ES-I3 (cell line): ENCODE data around the gene EDN2.

ENCODE experiments used
- H3K36me3 ChIP-seq: 2 replicates; pipeline ENCODE4 v1.6.1; 2013; ENCODE audit warnings: mild to moderate bottlenecking, low read length, control low read depth, moderate library complexity; ENCODE audit not compliant: insufficient read depth
- H3K4me1 ChIP-seq: 2 replicates; pipeline ENCODE4 v1.6.1; 2013; ENCODE audit warnings: mild to moderate bottlenecking, control low read depth, low read length; ENCODE audit not compliant: insufficient read depth
- H3K9ac ChIP-seq: 2 replicates; pipeline ENCODE4 v1.6.1; 2013; ENCODE audit warnings: low read depth, mild to moderate bottlenecking, low read length, moderate library complexity
- H3K9me3 ChIP-seq: 2 replicates; pipeline ENCODE4 v1.6.1; 2013; ENCODE audit warnings: mild to moderate bottlenecking, low read length, moderate library complexity; ENCODE audit not compliant: control insufficient read depth, insufficient read depth

EDN2 gene

DNA sequence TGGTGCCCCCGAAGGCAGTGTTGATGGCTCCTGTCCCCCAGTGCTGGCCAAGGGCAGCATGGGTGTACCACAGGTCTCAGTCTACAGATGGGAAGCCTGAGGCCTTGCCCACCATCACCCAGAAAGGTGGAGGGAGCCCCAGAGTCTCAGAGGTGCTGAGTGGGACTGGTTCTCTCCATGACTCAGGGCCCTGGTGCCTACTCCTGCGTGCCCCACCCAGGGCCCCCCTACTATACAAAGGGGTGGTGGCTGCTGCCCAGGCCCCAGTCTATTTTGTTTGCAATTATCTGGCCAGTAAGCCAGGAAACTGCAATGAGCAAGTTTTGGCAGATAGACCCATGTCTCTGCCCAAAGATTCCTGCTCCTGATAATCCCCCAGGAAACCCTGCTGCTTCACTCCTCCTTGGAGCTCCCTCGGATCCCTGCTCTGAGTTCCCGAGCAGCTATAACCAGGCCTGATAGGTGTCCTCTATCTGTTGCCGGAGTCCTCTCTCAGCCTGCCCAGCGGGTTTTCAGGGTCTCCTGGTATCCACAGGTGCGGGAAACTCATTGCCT is 41.7 kb downstream of the EDN2 start:
- Histone ChIP-seq H3K9ac (no peak overlapping the region), H3K4me1 (no peaks in the 10 kb centered on the region), H3K9me3 (peaks cover 11% of the 10 kb centered on the region), H3K36me3 (no peaks in the 10 kb centered on the region)

DNA sequence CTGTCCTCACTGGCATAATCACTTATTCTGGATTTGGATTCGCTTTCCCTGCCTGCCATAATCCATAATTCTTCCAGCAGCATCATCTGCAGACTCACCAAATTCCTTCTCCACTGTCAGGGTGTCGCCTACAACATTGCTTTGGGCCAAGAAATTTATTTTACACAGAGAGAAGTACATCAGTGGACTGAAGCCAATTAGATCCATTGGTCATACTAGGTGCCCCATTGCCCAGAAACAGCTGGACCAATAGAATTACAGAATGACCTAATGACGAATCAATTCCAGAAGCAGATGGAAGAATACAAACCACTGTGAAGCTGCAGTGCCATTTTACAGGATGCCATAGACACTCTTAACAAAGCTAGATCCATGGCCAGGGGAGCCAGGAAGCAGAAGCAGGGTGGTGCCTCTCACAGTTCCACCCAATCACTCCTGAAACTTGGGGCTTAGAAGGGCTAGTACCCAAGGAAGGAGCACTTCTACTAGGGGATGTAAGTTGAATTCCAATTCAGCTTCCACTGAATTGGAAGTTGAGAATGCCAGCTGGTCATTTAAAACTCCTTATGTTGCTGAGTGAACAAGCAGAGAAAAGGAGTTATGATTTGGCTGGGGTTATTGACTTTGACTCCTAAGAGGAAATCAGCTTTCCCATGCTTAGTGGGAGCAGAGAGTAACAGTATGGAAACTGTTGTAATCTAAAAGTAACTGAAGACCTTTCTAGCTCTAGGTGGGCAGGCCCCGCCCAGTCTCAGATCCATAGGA is 44.0 kb downstream of the EDN2 start:
- peaks cover 11% of the 10 kb centered on the region for H3K9me3 ChIP-seq
- peaks cover 11% of the 10 kb centered on the region; the same call in 1 of the 2 replicates for H3K4me1 ChIP-seq
- H3K36me3 ChIP-seq, result no peaks in the 10 kb centered on the region
- H3K9ac ChIP-seq, result no peak overlapping the region

DNA sequence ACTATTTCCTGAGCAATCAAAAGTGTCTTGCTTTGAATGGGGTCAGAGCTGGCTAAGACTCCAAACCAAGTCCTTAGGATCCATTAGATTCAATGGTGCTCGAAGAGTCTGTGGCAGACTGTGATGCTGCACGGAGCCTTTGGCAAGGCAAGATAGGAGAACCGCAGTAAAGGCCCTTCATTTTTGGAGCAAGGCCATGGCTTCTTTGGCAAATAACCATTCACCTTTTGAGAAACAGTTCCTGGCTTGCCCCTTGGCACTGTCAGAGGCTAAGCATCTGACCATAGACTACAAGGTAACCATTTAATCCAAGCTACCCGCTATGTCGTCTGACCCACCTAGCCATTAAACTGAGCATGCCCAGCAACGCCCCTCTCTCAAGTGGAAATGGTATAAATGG is 45.2 kb downstream of the EDN2 start:
- Histone ChIP-seq H3K4me1 (peaks cover 11% of the 10 kb centered on the region; the same call in 1 of the 2 replicates), H3K9ac (no peak overlapping the region), H3K36me3 (no peaks in the 10 kb centered on the region), H3K9me3 (peaks cover 3% of the 10 kb centered on the region)

DNA sequence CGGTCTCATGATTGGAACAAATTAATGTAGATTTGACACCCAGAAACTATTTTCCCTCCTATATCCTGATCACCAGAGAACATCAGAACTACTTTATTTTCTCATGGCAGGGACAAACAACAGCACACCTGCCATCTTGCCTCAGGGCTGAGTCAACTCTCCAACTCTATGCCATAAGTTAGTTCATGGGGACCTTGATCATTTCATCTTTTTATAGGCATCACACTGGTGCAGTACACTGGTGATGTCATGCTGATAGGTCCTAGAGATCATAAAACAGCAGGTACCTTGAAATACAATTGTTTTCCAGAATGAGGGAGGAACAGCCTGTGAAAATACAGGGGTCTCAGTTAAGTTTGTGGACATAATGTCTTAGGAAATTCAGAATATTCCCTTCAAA is 45.8 kb downstream of the EDN2 start:
- no peaks in the 10 kb centered on the region for H3K36me3 ChIP-seq
- H3K4me1 ChIP-seq, result peaks cover 11% of the 10 kb centered on the region; the same call in 1 of the 2 replicates
- no peaks in the 10 kb centered on the region; the same call in 1 of the 2 replicates for H3K9me3 ChIP-seq
- H3K9ac ChIP-seq, result no peak overlapping the region

DNA sequence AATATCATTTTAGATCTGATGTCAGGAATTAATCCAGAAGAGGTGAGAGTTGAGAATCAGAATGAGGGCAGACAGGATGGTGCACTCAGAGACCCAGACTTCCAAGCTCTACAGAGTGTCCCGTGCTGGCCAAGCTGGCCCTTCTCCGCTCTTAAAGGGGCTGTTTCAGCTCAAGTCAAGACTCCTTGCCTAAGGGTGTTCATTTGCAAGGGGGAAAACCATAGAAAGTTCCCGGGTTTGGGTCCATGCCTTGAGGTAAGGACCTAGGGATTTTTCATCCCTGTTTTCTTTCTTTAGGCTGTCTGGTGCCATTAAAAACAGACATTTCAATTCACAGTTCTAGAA is 47.5 kb downstream of the EDN2 start:
- Histone ChIP-seq H3K9me3 (no peaks in the 10 kb centered on the region), H3K4me1 (peaks cover 20% of the 10 kb centered on the region; the same call in 1 of the 2 replicates), H3K9ac (no peak overlapping the region), H3K36me3 (no peaks in the 10 kb centered on the region)

DNA sequence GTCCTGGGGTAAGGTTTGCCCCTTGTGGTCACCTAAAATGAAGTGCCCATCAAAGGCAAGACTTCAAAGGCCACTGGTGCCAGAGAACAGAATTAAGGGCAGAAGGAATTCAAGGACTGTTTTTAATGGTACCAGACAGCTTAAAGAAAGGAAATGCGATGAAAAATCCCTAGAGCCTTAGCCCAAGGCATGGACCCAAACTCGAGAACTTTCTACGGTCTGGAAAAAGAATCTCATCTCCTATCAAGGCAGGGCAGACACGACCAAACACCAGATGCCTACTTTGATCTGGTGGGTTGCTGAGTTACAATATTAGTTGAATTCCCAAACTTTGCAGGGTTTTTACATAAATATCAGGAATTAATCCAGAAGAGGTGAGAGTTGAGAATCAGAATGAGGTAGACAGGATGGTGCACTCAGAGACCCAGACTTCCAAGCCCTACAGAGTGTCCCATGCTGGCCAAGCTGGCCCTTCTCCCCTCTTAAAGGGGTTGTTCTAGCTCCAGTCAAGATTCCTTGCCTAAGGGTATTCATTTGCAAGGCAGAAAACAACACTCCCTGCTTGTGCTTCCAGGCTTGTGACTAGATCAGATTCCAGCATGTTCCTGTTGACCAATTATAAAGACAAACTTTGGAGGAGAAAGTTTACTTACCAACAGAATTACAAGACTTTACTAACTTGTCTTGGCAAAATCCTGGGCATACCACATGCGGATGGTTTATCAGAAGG is 48.0 kb downstream of the EDN2 start:
- Histone ChIP-seq H3K4me1 (peaks cover 20% of the 10 kb centered on the region; the same call in 1 of the 2 replicates), H3K9me3 (no peaks in the 10 kb centered on the region), H3K9ac (no peak overlapping the region), H3K36me3 (no peaks in the 10 kb centered on the region)

DNA sequence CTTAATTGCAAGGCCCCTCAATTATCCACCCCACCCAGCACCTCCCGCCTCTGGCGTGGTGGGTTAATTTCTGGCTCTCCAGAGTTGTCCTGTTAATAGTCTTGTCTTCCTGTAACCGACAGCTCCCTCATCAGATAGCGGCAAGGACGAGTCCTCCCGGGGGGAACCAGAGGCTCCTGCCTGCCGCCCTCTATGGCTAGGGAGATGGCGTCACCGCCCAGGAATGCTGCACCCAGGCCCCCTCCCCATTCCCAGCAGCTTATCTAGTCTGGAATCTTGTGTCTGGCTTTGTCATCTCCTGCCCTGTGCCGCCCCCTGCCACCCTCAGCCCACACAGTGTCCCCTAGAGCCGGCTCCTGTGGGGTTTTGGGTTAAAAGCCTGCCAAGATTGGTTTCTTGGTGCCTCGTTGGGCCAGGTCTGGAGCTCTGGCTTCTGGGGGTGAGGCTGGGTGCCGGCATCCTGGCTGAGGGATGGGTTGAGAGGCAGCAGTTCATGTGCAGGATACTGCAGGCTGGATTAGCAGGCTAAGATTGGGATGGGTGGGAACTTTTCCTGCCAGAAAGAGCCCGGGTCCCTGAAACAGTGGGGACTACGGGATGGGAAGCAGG is 48.8 kb downstream of the EDN2 start:
- H3K9me3 ChIP-seq, result no peaks in the 10 kb centered on the region
- no peak overlapping the region for H3K9ac ChIP-seq
- H3K4me1 ChIP-seq, result peaks cover 20% of the 10 kb centered on the region; the same call in 1 of the 2 replicates
- no peaks in the 10 kb centered on the region for H3K36me3 ChIP-seq

DNA sequence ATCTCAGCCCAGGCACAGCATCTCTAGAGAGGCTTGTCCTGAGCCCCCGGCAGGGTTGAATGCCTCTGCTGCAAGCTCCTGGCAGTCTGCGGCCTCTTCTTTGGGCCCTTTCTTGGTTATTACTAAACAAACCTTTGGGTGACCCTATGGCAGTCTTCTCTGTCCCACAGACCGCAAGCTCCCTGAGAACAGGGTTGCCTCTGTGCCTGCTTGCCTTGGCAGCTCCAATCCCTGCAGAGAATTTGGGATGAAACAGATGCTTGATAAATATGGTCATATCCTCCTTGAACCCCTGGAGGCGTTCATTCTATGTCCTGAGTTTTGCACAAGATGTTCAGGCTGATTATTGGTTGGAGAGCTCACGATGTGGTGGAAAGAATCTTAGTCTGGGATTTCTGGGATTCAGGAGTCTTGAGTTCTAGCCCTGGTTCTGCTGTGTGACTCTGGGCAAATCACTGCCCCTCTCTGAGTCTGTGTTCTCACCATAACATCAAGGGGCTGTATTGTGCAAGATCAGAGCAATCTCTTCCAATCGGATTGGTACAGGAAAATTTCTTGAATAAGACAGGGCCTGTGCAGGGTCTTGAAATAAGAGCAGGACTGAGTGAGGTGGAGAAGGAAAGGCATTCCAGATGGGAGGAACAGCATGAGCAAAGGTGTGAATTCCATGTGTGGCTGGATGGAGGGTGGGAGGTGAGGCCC is 49.6 kb downstream of the EDN2 start:
- Histone ChIP-seq H3K36me3 (no peaks in the 10 kb centered on the region), H3K9ac (no peak overlapping the region), H3K9me3 (no peaks in the 10 kb centered on the region), H3K4me1 (peaks cover 20% of the 10 kb centered on the region; the same call in 1 of the 2 replicates)

DNA sequence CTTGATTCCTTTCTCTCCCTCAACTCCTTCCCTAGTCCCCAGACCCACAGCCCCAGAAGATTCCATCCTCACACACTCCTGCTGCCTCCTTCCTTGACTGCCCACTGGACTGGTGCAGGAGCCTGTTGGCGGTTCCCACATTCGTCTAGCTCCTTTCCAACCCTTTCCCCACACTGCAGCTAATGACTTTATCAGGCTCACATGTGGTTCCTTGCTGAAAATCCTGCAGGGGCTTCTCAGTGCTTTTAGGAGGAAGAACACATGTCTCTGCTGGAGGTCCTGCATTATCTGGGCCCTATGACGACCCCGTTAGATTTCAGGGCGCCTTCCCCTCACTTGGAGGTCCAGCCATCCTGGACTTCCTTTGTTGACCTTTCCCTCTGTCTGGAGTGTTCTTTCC is 50.2 kb downstream of the EDN2 start:
- Histone ChIP-seq H3K4me1 (peaks cover 20% of the 10 kb centered on the region; the same call in 1 of the 2 replicates), H3K36me3 (no peaks in the 10 kb centered on the region), H3K9me3 (no peaks in the 10 kb centered on the region), H3K9ac (no peak overlapping the region)

DNA sequence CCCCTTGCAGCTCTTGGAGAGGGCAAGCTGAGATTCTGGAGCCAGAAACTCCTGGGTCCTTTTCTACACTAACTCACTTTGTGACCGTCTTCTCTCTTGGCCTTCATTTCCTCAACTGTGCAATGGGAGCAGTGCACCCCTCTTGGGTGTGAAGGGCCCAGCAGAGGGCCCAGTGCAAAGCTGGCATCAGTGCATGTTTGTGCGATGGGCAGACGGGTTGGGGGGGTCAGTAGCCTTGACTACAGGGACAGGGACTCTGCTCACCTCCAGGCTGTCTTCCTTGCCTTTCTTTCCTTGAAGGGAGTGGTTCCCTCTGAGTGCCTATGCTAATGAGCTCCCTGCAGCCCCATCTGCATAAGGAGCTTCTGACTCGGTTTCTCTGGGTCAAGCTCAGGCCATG is 51.0 kb downstream of the EDN2 start:
- H3K4me1 ChIP-seq, result peaks cover 20% of the 10 kb centered on the region; the same call in 1 of the 2 replicates
- H3K36me3 ChIP-seq, result no peaks in the 10 kb centered on the region
- H3K9ac ChIP-seq, result no peak overlapping the region
- no peaks in the 10 kb centered on the region for H3K9me3 ChIP-seq

DNA sequence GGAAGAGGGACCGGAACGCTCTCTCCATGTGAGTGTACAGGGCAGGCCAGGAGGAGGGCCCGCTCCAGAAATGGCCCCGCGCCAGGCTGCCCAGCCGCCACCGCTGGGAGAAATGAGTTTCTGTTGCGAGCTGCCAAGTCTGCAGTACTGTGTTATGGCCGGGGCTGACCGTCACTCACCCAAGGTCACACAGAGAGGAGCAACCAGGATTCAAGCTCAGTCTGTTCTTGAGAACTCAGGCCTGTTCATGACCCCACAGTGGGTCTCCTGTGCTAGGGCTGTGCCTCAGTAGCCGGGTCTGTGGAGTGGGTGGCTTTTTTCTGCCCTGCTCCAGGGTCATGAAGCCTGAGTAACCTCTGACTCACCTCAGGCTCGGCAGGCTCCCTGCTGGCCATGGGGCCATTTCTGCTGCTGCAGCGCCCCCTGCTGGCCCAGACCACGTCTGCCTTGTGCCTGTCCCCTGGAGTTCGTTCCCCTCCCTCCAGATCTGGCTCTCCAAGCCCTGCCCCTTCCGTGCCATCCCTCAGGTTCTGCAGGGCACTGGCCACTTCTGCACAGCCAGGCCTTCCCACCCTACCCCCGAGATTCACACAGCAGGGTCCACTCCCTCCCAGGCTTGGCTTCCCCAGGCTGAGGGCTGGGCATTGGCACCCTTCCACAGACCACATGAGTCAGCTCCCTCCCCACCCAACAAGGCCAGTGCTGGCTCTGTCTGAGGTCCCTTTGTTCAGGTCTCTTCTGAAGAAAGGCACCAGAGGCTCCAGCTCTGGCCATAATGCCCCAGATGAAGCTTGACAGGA is 51.8 kb downstream of the EDN2 start:
- no peak overlapping the region for H3K9ac ChIP-seq
- peaks cover 20% of the 10 kb centered on the region; the same call in 1 of the 2 replicates for H3K4me1 ChIP-seq
- H3K9me3 ChIP-seq, result no peaks in the 10 kb centered on the region
- H3K36me3 ChIP-seq, result no peaks in the 10 kb centered on the region

DNA sequence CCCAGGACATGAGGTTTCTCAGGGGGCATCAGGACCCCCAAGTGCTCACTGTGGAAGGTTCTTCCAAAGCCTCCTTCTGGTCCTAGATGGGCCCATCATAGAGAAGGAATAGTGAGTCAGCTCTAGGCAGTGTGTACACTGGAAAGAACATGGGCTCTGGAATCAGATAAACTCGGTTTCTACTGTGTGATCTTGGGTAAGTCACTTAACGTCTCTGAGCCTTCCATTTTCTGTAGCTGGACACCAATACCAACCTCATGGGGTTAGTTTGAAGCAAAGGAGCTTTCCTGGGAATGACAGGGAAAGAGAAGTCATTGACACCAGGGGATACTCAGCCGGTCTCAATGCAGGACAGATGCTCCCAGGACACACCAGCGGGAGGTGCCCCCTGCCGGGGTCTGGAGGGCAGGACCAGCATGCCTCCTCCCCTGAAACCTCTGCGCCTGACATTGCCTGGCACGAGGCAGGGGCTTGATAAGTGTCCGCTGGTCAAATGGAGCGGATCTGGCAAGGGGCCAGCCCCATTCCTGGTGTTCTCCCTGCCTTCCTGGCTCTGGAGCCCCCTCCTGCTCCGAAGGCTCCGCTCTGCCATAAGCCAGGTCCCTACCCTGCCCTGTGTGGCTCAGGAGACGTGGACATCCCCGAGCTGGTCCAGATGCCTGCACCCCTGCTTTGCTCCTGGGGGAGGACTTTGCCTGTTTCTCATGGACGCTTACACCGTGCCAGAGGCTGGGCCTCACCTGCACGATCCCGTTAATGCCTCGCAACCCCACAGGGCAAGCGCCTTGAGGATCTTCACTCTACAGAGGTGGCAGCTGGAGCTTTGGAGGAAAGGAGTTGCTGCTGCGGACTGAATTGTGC is 52.8 kb downstream of the EDN2 start:
- Histone ChIP-seq H3K36me3 (no peaks in the 10 kb centered on the region), H3K9me3 (no peaks in the 10 kb centered on the region), H3K9ac (no peak overlapping the region), H3K4me1 (peaks cover 18% of the 10 kb centered on the region; the same call in 1 of the 2 replicates)

DNA sequence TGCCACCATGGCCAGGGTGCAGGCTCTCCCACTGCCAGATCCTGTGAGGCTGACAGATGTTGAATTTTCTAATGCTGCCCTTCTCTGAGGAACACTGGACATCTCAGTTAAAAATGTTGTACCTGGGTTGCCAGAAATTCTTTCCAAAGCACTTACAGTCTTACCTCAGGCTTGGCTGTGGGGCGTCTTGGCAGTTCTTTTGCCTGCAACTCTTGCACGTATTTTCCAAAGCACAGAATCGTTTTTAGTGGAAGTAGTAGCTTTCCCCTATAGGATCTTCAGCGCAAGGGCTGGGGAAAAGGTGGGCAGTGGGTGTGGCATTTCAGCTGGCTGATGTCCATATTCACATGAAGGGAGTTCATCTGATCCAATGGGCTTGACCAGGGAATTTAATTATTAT is 53.9 kb downstream of the EDN2 start:
- Histone ChIP-seq H3K9me3 (no peaks in the 10 kb centered on the region), H3K9ac (no peak overlapping the region), H3K4me1 (peaks cover 9% of the 10 kb centered on the region; the same call in 1 of the 2 replicates), H3K36me3 (no peaks in the 10 kb centered on the region)
